Left ventricle myocardium superior (tissue), 1 donor: ENCODE measurements around the gene KLHL36. TPM values are rescaled to one million over a fixed set of nuclear protein-coding genes. Genes with fewer than 3 reads are reported as not detected.

Source experiments
- ATAC-seq: fragments of 200-7000 bp; cut with Tn5 transposase; one replicate; pipeline ENCODE4 v1.9.1; 2020; ENCODE audit warnings: mild to moderate bottlenecking, moderate library complexity
- DNase-seq: peaks from one replicate; pipeline ENCODE4 v3.0.0-alpha.2; 2020
- intact Hi-C: fragments of 100-400 bp; cut with micrococcal nuclease; formaldehyde crosslinking; loops from one replicate; pipeline ENCODE4 v1.11.0; 2022
- long read RNA-seq: library from polyadenylated mRNA; unstranded; transcript quantifications from one replicate; pipeline ENCODE4 v2.0.0, GENCODE V29; 2021
- total RNA-seq: library from RNA; stranded (reverse); fragmentation: NEBNext Ultra II Directional; extraction: Animal tissue kit (Norgen Biotek cat#: 25700); gene quantifications from one replicate; pipeline ENCODE4 v1.2.1, GENCODE V29; 2021
- donor health status: DM: no; HTN: yes; CAD: no; lungs with severe emphysema.

Gene KLHL36
- total RNA-seq, result 62.5 TPM
- long read RNA-seq, full-length matches to known transcripts, result 15 of 66 reads
- long read RNA-seq, partial matches to known transcripts, result 14 of 66 reads
- long read RNA-seq, other reads (novel, unspliced or antisense), result 37 of 66 reads

DNA sequence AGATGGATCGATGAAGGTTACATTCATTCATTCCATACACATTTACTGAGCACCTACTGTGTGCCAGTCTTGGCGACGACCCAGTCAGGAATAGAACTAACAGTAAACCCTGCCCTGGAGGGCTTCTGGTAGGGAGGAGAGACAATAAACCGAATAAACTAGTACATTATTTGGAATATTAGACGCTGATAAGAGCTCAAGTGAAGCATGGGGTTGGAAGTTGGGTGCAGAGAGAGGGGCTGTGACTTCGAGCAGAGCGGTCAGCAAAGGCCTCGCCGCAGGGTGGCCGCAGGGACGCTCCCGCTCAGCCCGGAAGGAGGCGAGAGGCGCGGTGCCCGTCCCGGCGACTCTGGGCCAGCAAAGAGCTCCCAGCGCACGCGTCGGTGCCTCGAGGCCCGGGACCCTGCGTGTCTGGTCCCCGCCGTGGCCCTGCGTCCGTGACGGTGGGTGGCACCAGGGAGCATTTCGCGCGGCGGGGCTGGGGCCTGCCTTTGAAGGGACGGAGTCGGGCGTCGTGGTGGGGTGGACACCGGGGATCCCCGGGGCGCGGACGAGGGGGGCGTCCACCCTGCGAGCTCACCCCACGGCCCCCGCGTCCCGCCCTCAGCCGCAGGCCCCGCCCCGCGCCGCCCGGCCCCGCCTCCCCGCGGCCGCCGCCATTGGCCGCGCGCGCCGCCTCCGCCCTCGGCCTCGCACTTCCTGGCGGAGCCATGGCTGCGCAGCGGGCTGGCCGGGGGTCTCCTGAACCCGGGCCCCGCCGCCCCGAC is at the start of gene KLHL36:
Gene KLHL36 (plus strand): TSS at position 684 of the 767 bp plus-strand sequence. CDS start 2,357 bp downstream, outside the sequence.
- peak; percentile 86 for DNase-seq
- intact Hi-C loops, result no loop called here

DNA sequence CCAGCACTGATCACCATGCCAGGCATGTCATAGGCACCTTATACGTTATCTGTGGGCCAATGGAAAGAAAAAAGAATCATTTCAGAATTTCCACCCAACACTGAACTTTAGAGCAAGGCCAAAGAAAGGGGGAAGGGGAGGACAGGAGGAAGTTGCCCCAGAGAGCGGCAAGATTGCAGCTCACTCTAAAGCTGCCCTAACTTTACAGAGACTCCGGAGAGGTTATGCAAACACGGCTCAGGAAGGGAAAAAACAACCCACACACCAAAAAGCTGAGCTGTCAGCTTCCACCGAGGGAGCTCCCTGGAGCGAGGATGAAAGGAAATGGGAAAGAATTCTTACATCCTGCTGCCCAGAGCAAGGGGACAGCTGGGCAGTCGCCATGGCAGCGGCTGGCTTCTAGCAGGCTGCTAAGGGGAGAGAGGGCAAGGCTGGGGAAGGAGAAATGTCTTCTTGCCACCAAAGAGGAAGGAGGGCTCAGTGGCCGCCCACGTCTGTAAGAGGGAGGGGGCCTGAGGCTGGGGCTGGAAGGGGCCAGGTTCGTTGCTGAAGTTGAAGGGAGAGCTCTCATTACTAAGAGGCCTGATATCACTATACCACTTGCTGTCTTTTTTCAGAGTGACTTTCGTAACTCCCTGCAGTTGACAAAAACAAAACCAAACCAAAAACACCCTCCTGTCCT is 48.6 kb upstream of the KLHL36 start:
- peak; percentile 75 for DNase-seq
- intact Hi-C loops, result no loop called here
- peak; percentile 67 for ATAC-seq

More for the DNA sequence above, at the start of gene KLHL36:
- peak; percentile 66 for ATAC-seq

DNA sequence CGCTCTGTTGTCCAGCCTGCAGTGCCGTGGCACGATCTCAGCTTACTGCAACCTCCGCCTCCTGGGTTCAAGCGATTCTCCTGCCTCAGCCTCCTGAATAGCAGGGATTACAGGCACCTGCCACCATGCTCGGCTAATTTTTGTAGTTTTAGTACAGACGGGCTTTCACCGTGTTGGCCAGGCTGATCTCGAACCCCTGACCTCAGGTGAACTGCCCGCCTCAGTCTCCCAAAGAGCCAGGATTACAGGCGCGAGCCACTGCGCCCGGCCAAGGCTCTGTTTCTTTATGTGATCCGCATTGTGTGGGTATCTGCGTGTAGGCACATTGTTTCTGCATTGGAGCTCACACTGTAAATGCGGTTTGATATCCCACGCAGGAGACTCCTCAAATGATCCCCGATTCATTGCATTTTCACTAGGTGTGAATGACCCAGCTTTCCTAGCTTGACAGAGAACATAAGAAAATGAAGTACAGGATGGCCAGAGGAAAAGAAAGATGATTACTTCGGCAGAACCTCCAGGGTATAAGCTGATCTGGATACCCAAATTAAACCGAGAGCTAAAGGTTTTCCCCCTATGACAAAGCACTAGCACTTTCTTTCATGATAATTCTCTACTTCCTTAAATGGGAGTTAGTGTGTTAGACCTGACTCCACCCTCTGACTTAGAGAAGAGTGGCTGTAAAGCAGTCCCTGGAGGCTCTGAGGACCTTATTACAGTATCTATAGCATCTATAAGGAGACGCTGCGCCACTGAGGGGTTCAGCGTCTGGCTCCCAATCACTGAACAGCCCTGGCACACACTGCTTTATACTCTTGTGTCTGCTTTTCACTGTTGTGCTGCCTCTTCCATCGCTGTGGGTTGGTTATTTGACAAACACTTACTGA is 47.7 kb upstream of the KLHL36 start:
- DNase-seq (no peak), ATAC-seq (peak; percentile 14)
- intact Hi-C loops, result no loop called here

- DNase-seq, result peak; percentile 87
- peak; percentile 70 for ATAC-seq
- intact Hi-C loops, result no loop called here
Measured at GRCh38 chr16:84603140-84603816, 45.0 kb upstream of the KLHL36 start.

DNA sequence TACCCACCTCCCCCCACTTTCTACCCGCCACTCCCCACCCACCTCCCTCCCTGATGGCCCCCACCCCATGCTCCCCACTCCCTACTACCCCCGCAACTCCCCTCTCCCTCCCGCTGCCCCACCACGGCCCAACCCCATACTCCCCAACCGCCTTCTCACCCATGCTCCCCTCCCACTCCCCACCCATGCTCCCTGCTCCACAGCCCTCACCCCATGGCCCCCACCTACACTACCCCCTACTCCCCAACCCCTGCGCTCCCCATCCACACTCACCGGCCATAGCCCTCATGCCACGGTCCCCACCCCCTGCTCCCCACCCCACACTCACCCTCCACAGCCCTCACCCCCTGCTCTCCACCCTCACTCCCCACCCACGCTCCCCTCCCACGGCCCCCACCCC is 44.4 kb upstream of the KLHL36 start:
- ATAC-seq (no peak), DNase-seq (no peak)
- intact Hi-C loops, result no loop called here

DNA sequence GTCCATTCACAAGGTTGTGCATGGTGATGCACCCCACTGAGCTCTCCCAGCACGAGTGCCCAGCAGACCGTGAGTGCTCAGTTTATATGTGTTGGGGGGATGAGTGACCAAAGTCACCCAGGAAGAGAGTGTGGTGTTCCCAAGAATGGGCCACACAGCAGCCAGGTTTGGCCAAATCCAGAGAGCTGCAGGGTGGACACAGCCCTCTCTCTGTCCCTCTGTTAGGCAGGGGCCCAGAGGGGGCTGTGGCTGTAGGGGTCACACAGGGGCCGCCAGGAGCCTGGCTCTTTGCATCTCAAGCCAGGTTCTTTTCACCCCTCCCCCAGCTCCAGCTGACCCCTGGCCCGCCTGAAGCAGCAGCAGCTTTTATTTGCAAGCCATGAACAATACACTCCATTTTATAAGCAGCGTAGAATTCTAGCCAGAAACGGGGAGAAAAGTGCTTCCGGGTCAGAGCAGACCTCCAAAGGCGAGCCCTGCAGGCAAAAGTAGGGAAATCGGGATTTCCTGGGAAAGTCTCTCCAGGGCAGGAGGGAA is 43.8 kb upstream of the KLHL36 start:
- ATAC-seq (no peak), DNase-seq (no peak)
- intact Hi-C loops, result no loop called here

- DNase-seq (no peak), ATAC-seq (no peak)
- intact Hi-C loops, result no loop called here
Measured at GRCh38 chr16:84605339-84605848, 42.9 kb upstream of the KLHL36 start.

GRCh38 chr16:84606081-84606875 is 42.0 kb upstream of the KLHL36 start:
- ATAC-seq (no peak), DNase-seq (no peak)
- intact Hi-C loops, result no loop called here

- no peak for DNase-seq
- ATAC-seq, result no peak
- intact Hi-C loops, result no loop called here
Measured at GRCh38 chr16:84607061-84607460, 41.2 kb upstream of the KLHL36 start.

DNA sequence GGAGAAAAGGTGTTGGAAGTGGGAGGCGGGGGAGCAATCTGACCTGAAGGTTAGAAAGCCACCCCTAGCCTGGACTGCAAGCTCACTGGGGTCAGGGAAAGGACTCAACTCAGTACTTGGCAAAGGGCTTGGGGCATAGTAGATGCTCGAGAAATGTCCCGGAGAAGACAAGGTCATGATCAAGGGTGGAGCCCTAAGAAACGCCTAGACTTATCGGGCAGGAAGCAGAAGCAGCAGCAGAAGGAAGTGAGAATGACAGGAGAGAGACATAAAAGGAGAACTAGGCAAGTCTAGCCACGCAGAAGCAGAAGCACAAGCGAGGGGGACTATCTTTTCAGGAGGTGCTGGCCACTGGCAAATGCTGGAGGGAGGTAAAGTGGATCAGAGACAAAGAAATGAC is 40.6 kb upstream of the KLHL36 start:
- intact Hi-C loops, result no loop called here
- ATAC-seq (peak; percentile 23), DNase-seq (no peak)

DNA sequence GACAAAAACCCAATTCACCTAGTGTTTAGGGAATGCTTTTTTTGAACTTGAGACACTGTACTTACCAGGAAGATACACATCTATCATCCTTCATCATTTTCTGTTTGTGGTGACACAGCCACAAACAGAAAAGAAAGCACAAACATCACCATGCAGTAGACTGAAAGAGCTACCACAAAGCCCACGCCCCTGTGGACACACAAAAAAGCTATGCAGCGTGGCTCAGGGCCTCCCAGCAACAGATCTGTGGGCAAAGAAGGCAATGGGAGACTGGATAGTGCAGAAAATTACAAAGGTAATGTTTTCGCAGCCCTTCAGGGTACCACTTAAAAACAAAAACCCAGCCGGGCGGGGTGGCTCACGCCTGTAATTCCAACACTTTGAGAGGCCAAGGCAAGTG is 40.0 kb upstream of the KLHL36 start:
- intact Hi-C loops, result no loop called here

DNA sequence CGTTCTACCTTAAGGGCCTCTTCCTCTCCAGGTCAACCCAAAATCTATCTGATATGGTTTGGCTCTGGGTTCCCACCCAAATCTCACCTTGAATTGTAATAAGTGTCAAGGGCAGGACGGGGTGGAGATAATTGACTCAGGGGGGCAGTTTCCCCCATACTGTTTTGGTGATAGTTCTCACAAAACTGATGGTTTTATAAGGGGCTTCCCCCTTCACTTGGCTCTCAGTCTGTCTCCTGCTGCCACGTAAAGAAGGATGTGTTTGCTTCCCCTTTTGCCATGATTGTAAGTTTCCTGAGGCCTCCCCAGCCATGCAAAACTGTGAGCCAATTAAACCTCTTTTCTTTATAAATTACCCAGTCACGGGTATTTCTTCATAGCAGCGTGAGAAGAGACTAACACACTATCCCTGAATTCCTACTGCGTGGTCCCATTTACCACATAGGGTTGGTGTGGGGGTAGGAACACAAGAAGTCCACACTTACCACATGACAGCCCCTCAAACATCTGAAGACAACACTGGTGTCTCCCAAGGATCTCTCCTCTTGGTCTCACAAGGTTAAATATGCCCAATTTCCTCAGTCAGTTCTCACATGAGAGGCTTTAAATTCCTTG is 38.6 kb upstream of the KLHL36 start:
- no peak for ATAC-seq
- DNase-seq, result no peak
- intact Hi-C loops, result no loop called here

More for the DNA sequence above, 40.0 kb upstream of the KLHL36 start:
- DNase-seq (no peak), ATAC-seq (no peak)

- no peak for ATAC-seq
- intact Hi-C loops, result no loop called here
- DNase-seq, result no peak
Measured at GRCh38 chr16:84610376-84610775, 37.9 kb upstream of the KLHL36 start.

DNA sequence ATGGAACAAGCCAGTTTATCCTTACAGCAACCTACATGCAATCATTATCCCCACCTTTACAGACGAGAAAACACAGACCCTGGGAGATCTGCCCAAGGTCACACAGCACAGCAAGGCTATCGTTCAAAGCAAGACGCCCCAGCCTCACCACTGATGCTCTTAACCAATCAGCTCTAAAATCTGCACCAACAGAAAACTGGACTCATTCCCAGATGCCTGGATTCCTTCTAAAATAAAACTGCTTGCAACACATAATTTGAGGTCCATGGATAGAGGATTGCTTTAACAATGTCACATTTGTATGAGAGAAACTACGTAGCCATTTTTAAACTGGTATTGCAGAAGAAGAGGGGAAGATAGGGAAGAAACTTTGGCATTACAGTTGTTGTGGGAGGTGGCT is 37.3 kb upstream of the KLHL36 start:
- DNase-seq, result no peak
- no peak for ATAC-seq
- intact Hi-C loops, result no loop called here

GRCh38 chr16:84612686-84613085 is 35.6 kb upstream of the KLHL36 start:
- ATAC-seq (no peak), DNase-seq (no peak)
- intact Hi-C loops, result no loop called here

- no peak for DNase-seq
Measured at GRCh38 chr16:84613408-84614072, 34.8 kb upstream of the KLHL36 start.

DNA sequence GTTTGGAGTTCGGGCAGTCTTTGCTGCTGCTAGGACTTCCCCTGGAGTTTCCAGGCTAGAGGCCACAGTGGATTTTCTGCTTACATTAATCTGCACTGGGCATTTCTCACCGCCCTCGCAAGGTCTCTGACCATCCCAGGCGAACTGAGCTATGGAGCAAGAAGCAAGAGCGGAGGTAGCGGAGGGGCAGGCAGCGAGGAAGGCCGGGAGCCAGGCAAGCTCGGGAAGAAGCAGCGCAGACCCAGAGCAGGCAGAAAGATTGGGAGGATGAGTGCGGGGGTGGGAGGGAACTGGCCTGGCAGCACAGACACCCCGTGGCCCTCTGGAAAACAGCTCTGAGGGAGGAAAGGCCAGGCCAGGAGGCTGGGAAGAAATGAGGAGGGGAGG is 34.2 kb upstream of the KLHL36 start:
- no peak for ATAC-seq
- no peak for DNase-seq
- intact Hi-C loops, result no loop called here

More at GRCh38 chr16:84613408-84614072, 34.8 kb upstream of the KLHL36 start:
- no peak for ATAC-seq
- intact Hi-C loops, result no loop called here
